Ishikawa (cell line): ENCODE measurements around the gene BAHD1.

ENCODE experiments used
- CEBPB ChIP-seq: IDR thresholded peaks from 2 replicates; pipeline ENCODE4 v1.6.1; 2012
- CREB1 ChIP-seq: IDR thresholded peaks from 2 replicates; pipeline ENCODE4 v1.6.1; 2012; ENCODE audit warnings: low read depth
- EP300 ChIP-seq: IDR thresholded peaks from 2 replicates; pipeline ENCODE4 v1.6.1; 2012; ENCODE audit warnings: borderline replicate concordance
- RAD21 ChIP-seq: IDR thresholded peaks from 2 replicates; pipeline ENCODE4 v1.6.1; 2012; ENCODE audit warnings: low read depth
- TAF1 ChIP-seq: IDR thresholded peaks from 2 replicates; pipeline ENCODE4 v1.6.1; 2012; ENCODE audit warnings: low read depth, mild to moderate bottlenecking
- TEAD4 ChIP-seq: IDR thresholded peaks from 2 replicates; pipeline ENCODE4 v1.6.1; 2012
- YY1 ChIP-seq: IDR thresholded peaks from 2 replicates; pipeline ENCODE4 v1.6.1; 2012; ENCODE audit warnings: low read depth
- TF ChIP-seq, protein P1 (sequence below): IDR thresholded peaks from 2 replicates; pipeline ENCODE4 v1.6.1; 2012; ENCODE audit warnings: low read depth, mild to moderate bottlenecking
- TF ChIP-seq, protein P2 (sequence below): IDR thresholded peaks from 2 replicates; pipeline ENCODE4 v1.6.1; 2012
- TF ChIP-seq, protein P3 (sequence below): IDR thresholded peaks from 2 replicates; pipeline ENCODE4 v1.6.1; 2012

DNA sequence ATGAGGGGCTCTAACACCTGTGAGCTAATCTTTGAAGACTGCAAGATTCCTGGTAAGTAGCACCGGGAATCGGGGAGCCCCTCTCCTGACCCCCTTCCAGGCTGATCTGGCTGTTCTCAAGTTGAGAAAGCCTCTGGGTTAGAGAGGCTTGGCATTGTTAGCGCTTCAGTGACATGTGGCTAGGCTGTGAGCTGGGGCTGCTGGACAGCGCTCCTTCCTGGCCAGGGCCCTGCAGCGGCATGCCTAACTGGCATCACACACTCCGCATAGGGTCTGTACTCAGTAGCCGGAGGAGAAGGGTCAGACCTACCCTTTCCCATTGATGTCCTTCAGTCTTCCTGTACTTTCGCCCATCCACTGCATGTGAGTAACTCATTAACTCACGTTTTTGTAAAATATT is 27.7 kb upstream of the BAHD1 start:
- TF ChIP-seq CEBPB (no peak), CREB1 (no peak), TAF1 (no peak), RAD21 (no peak), YY1 (no peak), TEAD4 (no peak), EP300 (no peak)
- TF ChIP-seq, protein P1, sequence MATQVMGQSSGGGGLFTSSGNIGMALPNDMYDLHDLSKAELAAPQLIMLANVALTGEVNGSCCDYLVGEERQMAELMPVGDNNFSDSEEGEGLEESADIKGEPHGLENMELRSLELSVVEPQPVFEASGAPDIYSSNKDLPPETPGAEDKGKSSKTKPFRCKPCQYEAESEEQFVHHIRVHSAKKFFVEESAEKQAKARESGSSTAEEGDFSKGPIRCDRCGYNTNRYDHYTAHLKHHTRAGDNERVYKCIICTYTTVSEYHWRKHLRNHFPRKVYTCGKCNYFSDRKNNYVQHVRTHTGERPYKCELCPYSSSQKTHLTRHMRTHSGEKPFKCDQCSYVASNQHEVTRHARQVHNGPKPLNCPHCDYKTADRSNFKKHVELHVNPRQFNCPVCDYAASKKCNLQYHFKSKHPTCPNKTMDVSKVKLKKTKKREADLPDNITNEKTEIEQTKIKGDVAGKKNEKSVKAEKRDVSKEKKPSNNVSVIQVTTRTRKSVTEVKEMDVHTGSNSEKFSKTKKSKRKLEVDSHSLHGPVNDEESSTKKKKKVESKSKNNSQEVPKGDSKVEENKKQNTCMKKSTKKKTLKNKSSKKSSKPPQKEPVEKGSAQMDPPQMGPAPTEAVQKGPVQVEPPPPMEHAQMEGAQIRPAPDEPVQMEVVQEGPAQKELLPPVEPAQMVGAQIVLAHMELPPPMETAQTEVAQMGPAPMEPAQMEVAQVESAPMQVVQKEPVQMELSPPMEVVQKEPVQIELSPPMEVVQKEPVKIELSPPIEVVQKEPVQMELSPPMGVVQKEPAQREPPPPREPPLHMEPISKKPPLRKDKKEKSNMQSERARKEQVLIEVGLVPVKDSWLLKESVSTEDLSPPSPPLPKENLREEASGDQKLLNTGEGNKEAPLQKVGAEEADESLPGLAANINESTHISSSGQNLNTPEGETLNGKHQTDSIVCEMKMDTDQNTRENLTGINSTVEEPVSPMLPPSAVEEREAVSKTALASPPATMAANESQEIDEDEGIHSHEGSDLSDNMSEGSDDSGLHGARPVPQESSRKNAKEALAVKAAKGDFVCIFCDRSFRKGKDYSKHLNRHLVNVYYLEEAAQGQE: peak; percentile 46; the same call in 1 of the 2 replicates
- TF ChIP-seq, protein P2, sequence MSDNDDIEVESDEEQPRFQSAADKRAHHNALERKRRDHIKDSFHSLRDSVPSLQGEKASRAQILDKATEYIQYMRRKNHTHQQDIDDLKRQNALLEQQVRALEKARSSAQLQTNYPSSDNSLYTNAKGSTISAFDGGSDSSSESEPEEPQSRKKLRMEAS: no peak
- TF ChIP-seq, protein P3, sequence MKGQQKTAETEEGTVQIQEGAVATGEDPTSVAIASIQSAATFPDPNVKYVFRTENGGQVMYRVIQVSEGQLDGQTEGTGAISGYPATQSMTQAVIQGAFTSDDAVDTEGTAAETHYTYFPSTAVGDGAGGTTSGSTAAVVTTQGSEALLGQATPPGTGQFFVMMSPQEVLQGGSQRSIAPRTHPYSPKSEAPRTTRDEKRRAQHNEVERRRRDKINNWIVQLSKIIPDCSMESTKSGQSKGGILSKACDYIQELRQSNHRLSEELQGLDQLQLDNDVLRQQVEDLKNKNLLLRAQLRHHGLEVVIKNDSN: no peak
